Neural progenitor cell (in vitro differentiated cells): ENCODE measurements around the gene LRRC72.

Source experiments
- CTCF ChIP-seq: fragments of 200-600 bp; sonication (generic); IDR thresholded peaks from 2 replicates; pipeline ENCODE4 v1.5.1; 2017; ENCODE audit warnings: antibody characterized with exemption, mild to moderate bottlenecking
- EZH2phosphoT487 ChIP-seq: fragments of 200-600 bp; sonication (generic); IDR thresholded peaks from 2 replicates; pipeline ENCODE4 v1.6.1; 2017; ENCODE audit warnings: antibody characterized with exemption

GRCh38 chr7:16535500-16535899, 8.9 kb downstream of the LRRC72 start:
- no peak for TF ChIP-seq CTCF
- TF ChIP-seq EZH2phosphoT487, result no peak
